ENCODE data around the gene PHLPP1.

- TF ChIP-seq POLR2A (IDR thresholded peaks at IDR 0.05): no peak
- TF ChIP-seq CTCF (IDR thresholded peaks at IDR 0.05): no peak
These were observed 69.1 kb downstream of the PHLPP1 start for GRCh38 chr18:62784338-62784965.
